Measurements from ENCODE around the gene FIZ1. TPM values are rescaled to one million over a fixed set of nuclear protein-coding genes. Genes with fewer than 3 reads are reported as not detected.

Gene FIZ1
- total RNA-seq, 1 donor from 2014 or later: 14.3 TPM

- Histone ChIP-seq H3K9me3 (no peaks in the 10 kb centered on the region), H3K36me3 (no peaks in the 10 kb centered on the region), H3K27me3 (ENCODE audit: low read depth) (peaks cover 7% of the 10 kb centered on the region), H3K4me1 (peaks cover 9% of the 10 kb centered on the region), H3K4me3 (no peak overlapping the region), H3K27ac (no peak overlapping the region)
- no peak for DNase-seq
- no peak for TF ChIP-seq CTCF (IDR thresholded peaks at IDR 0.05)
- no peak for ATAC-seq
- intact Hi-C loops (cut with DNase I): no loop called here
Measured at GRCh38 chr19:55554302-55554701, 45.0 kb downstream of the FIZ1 start.

GRCh38 chr19:55553217-55554182 is 45.8 kb downstream of the FIZ1 start:
- intact Hi-C loops (cut with DNase I): no loop called here
- TF ChIP-seq CTCF (IDR thresholded peaks at IDR 0.05): no peak
- Histone ChIP-seq H3K4me3 (no peak overlapping the region), H3K27me3 (ENCODE audit: low read depth) (peaks cover 7% of the 10 kb centered on the region), H3K4me1 (peaks cover 13% of the 10 kb centered on the region), H3K36me3 (no peaks in the 10 kb centered on the region), H3K9me3 (no peaks in the 10 kb centered on the region), H3K27ac (no peak overlapping the region)
- no peak for DNase-seq
- ATAC-seq: no peak

GRCh38 chr19:55552620-55553019 is 46.7 kb downstream of the FIZ1 start:
- no peak for TF ChIP-seq CTCF (IDR thresholded peaks at IDR 0.05)
- peaks cover 7% of the 10 kb centered on the region for H3K27me3 ChIP-seq (ENCODE audit: low read depth)
- intact Hi-C loops (cut with DNase I): no loop called here
- H3K27ac ChIP-seq: no peak overlapping the region
- no peaks in the 10 kb centered on the region for H3K9me3 ChIP-seq
- ATAC-seq (no peak), DNase-seq (no peak)
- H3K4me1 ChIP-seq: peaks cover 15% of the 10 kb centered on the region
- no peak overlapping the region for H3K4me3 ChIP-seq
- no peaks in the 10 kb centered on the region for H3K36me3 ChIP-seq

GRCh38 chr19:55552206-55552605 is 47.1 kb downstream of the FIZ1 start:
- H3K4me1 ChIP-seq: peaks cover 17% of the 10 kb centered on the region
- H3K9me3 ChIP-seq: no peaks in the 10 kb centered on the region
- no peak for ATAC-seq
- no peaks in the 10 kb centered on the region for H3K36me3 ChIP-seq
- TF ChIP-seq CTCF (IDR thresholded peaks at IDR 0.05): no peak
- H3K27me3 ChIP-seq (ENCODE audit: low read depth): peaks cover 7% of the 10 kb centered on the region
- H3K4me3 ChIP-seq: no peak overlapping the region
- DNase-seq: no peak
- H3K27ac ChIP-seq: no peak overlapping the region
- intact Hi-C loops (cut with DNase I): no loop called here

GRCh38 chr19:55550321-55550650 is 49.0 kb downstream of the FIZ1 start:
- intact Hi-C loops (cut with DNase I): no loop called here
- H3K36me3 ChIP-seq: no peaks in the 10 kb centered on the region
- TF ChIP-seq CTCF (IDR thresholded peaks at IDR 0.05): no peak
- DNase-seq: no peak
- H3K4me3 ChIP-seq: no peak overlapping the region
- H3K27ac ChIP-seq: no peak overlapping the region
- no peaks in the 10 kb centered on the region for H3K9me3 ChIP-seq
- H3K27me3 ChIP-seq (ENCODE audit: low read depth): peaks cover 7% of the 10 kb centered on the region
- ATAC-seq: no peak
- H3K4me1 ChIP-seq: peaks cover 17% of the 10 kb centered on the region

Data from lower lobe of right lung (tissue), 2 donors.